ENCODE results near the gene ADTRP.

The ADTRP gene

DNA sequence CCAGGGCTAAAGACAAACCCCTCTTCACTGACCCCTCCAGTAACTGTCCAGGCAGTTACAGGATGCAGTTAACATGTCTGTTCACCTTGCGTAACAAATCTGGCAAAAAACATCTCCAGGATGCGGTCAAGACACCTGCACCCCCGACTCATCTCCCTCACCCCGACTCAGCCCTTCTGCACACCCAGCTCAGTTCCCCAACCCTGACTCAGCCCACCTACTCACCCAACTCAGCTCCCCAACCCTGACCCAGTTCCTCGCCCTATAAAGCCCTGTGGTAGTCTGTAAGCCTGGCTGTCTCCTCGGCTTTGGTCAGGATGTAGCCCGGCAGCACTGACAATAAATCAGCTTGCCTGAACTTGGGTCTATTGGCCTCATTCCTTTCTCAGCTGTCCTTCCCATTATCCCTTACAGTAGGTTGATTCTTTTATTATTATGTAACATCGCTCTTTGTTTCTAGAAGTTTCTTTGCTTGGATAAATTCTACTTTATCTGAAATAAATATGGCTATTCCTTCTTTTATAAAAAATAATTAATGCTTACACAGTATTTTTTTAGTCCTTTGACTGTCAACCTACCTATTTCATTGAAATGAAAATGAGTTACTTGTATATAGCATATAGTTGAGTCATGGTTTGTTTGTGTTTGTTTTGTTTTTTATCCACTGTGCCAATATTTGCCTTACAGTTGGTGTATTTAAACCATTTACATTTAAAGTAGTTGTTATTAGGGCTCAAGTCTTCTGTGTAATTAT is 12.9 kb upstream of the ADTRP start:
- H3K4me1 ChIP-seq (ENCODE audit: low read depth, poor library complexity, severe bottlenecking) = peaks cover 61% of the 10 kb centered on the region
- H3K27ac ChIP-seq = no peak overlapping the region
- H3K4me2 ChIP-seq = peak overlapping the region; percentile 11; the same call in 1 of the 2 replicates
- no peaks in the 10 kb centered on the region for H3K79me2 ChIP-seq (ENCODE audit: insufficient read depth, low read depth)
- no peak overlapping the region for H3K9ac ChIP-seq
- no peaks in the 10 kb centered on the region for H4K20me1 ChIP-seq (ENCODE audit: insufficient read depth)
- TF ChIP-seq, protein P1, sequence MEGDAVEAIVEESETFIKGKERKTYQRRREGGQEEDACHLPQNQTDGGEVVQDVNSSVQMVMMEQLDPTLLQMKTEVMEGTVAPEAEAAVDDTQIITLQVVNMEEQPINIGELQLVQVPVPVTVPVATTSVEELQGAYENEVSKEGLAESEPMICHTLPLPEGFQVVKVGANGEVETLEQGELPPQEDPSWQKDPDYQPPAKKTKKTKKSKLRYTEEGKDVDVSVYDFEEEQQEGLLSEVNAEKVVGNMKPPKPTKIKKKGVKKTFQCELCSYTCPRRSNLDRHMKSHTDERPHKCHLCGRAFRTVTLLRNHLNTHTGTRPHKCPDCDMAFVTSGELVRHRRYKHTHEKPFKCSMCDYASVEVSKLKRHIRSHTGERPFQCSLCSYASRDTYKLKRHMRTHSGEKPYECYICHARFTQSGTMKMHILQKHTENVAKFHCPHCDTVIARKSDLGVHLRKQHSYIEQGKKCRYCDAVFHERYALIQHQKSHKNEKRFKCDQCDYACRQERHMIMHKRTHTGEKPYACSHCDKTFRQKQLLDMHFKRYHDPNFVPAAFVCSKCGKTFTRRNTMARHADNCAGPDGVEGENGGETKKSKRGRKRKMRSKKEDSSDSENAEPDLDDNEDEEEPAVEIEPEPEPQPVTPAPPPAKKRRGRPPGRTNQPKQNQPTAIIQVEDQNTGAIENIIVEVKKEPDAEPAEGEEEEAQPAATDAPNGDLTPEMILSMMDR (conservative IDR thresholded peaks at IDR 0.05; ENCODE audit: low read depth, low read length) = no peak
- H2AFZ ChIP-seq (ENCODE audit: low read depth) = no peak overlapping the region
- H3K4me3 ChIP-seq (IDR thresholded peaks at IDR 0.05; ENCODE audit: insufficient read depth, low read depth, low read length) = no peak overlapping the region
- H3K27me3 ChIP-seq (ENCODE audit: insufficient read depth, low read depth) = no peaks in the 10 kb centered on the region
- no peaks in the 10 kb centered on the region for H3K36me3 ChIP-seq (ENCODE audit: insufficient read depth)

DNA sequence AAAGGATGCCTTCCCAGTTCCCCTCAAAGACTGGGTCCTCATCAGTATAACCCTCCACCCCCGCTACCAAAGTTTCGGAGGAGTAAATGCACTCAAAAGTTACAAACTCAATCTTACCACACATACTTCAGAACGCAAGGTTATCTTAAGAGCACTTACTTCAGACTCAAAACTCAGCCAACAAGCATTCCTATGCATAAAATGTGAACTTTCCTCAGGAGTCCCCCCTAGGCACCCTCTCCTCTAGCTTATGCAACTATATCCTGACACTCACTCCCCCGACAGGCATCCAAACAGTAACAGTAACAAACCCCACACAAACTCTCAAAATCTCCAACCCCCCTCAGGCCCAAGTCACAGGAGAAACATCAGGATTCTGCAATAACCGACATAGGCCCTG is 11.1 kb upstream of the ADTRP start:
- Histone ChIP-seq H3K79me2 (ENCODE audit: insufficient read depth, low read depth) (no peaks in the 10 kb centered on the region), H2AFZ (ENCODE audit: low read depth) (no peak overlapping the region), H3K4me2 (no peak overlapping the region), H3K36me3 (ENCODE audit: insufficient read depth) (no peaks in the 10 kb centered on the region), H3K9ac (no peak overlapping the region), H3K4me1 (ENCODE audit: low read depth, poor library complexity, severe bottlenecking) (peaks cover 63% of the 10 kb centered on the region), H3K4me3 (IDR thresholded peaks at IDR 0.05; ENCODE audit: insufficient read depth, low read depth, low read length) (no peak overlapping the region), H3K27ac (no peak overlapping the region), H3K27me3 (ENCODE audit: insufficient read depth, low read depth) (no peaks in the 10 kb centered on the region), H4K20me1 (ENCODE audit: insufficient read depth) (no peaks in the 10 kb centered on the region)
- TF ChIP-seq, protein P1 (conservative IDR thresholded peaks at IDR 0.05; ENCODE audit: low read depth, low read length) = no peak

DNA sequence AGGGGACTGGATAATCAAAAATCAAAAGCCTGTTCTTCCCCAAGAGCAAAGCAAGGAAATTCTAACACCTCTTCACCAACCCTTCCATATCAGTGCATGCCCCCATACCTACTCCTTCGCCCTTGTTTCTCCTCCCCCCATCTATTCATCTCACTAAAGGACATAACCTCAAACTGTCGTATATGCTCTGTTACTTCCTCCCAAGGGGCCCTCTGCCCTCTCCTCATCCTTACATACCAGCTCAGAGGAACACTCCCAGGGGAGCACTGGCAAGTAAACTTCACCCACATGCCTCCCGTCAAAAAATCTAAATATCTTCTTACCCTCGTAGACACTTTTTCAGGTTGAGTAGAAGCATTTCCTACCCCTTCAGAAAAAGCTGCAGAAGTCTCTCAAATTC is 9.4 kb upstream of the ADTRP start:
- Histone ChIP-seq H3K27ac (no peak overlapping the region), H3K36me3 (ENCODE audit: insufficient read depth) (no peaks in the 10 kb centered on the region), H3K9ac (no peak overlapping the region), H3K4me3 (IDR thresholded peaks at IDR 0.05; ENCODE audit: insufficient read depth, low read depth, low read length) (no peak overlapping the region), H4K20me1 (ENCODE audit: insufficient read depth) (no peaks in the 10 kb centered on the region), H3K79me2 (ENCODE audit: insufficient read depth, low read depth) (no peaks in the 10 kb centered on the region), H3K4me2 (no peak overlapping the region), H2AFZ (ENCODE audit: low read depth) (no peak overlapping the region), H3K4me1 (ENCODE audit: low read depth, poor library complexity, severe bottlenecking) (peaks cover 63% of the 10 kb centered on the region), H3K27me3 (ENCODE audit: insufficient read depth, low read depth) (no peaks in the 10 kb centered on the region)
- TF ChIP-seq, protein P1 (conservative IDR thresholded peaks at IDR 0.05; ENCODE audit: low read depth, low read length) = no peak

DNA sequence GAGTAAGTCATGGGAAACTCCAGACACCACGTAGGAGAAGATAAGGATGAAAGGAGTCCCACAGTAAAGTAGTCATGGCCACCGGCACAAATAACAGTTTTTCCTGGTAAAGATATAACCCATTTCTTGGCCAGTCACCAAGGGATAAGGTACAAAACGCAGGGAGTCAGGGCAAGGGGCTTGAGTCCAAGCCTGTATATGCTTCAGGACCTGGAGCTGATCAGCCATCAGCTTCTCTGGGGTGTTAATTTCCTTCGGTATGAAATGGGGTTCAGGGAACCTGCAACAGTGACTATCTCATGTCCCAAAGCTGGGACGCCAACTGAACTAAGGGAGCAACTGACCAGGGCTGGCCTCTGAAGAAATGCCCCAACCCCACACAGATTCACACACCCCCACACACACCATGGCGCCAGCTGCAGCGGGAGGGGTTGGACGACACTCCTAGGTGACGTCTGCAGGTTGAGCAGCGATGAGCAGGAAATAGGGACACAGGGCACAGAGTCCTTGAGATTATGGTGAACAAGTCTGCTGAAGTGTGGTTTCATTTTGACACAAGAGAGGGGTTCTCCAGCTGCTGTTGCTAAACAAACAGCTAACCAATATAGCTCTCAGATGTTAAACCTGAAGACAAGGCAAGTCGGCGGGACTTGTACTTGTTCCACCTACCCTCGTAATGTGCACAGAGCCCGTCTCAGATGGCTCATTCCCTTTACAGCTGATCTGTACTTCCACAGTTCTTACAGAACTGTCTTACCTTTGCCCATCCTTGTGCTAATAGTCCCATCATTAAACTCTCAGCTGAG is 7.4 kb upstream of the ADTRP start:
- H2AFZ ChIP-seq (ENCODE audit: low read depth) = peak overlapping the region; percentile 56
- TF ChIP-seq, protein P1 (conservative IDR thresholded peaks at IDR 0.05; ENCODE audit: low read depth, low read length) = no peak
- H4K20me1 ChIP-seq (ENCODE audit: insufficient read depth) = no peaks in the 10 kb centered on the region
- H3K36me3 ChIP-seq (ENCODE audit: insufficient read depth) = no peaks in the 10 kb centered on the region
- H3K27me3 ChIP-seq (ENCODE audit: insufficient read depth, low read depth) = no peaks in the 10 kb centered on the region
- H3K9ac ChIP-seq = peak overlapping the region; percentile 60
- peak overlapping the region; percentile 88 for H3K27ac ChIP-seq
- H3K4me1 ChIP-seq (ENCODE audit: low read depth, poor library complexity, severe bottlenecking) = peaks cover 47% of the 10 kb centered on the region
- peak overlapping the region; percentile 95 for H3K4me2 ChIP-seq
- H3K79me2 ChIP-seq (ENCODE audit: insufficient read depth, low read depth) = no peaks in the 10 kb centered on the region
- no peak overlapping the region for H3K4me3 ChIP-seq (IDR thresholded peaks at IDR 0.05; ENCODE audit: insufficient read depth, low read depth, low read length)

Data from KMS-11 (cell line).